H9 (cell line): ENCODE data around the gene SVOP. TPM values are rescaled to one million over a fixed set of nuclear protein-coding genes. Genes with fewer than 3 reads are reported as not detected.

Experiments
- DNase-seq: peaks from one replicate; pipeline ENCODE4 v3.0.0-alpha.2; 2017
- H2AFZ ChIP-seq: one replicate; pipeline ENCODE4 v1.6.1; 2013; ENCODE audit warnings: mild to moderate bottlenecking, low read length, control low read depth, moderate library complexity
- H2AK5ac ChIP-seq: 2 replicates; pipeline ENCODE4 v1.6.1; 2013; ENCODE audit warnings: low read length, control low read depth, mixed read lengths; ENCODE audit not compliant: insufficient read length
- H2BK120ac ChIP-seq: one replicate; pipeline ENCODE4 v1.6.1; 2013; ENCODE audit warnings: low read depth, mild to moderate bottlenecking, low read length, control low read depth, inconsistent platforms; ENCODE audit not compliant: poor library complexity, severe bottlenecking
- H2BK12ac ChIP-seq: 2 replicates; pipeline ENCODE4 v1.6.1; 2013; ENCODE audit warnings: low read length, control low read depth, mixed read lengths, low read depth; ENCODE audit not compliant: insufficient read length
- H2BK15ac ChIP-seq: 2 replicates; pipeline ENCODE4 v1.6.1; 2013; ENCODE audit warnings: low read depth, low read length, control low read depth
- H2BK20ac ChIP-seq: one replicate; pipeline ENCODE4 v1.6.1; 2013; ENCODE audit warnings: low read depth, mild to moderate bottlenecking, low read length, control low read depth, inconsistent platforms; ENCODE audit not compliant: poor library complexity, severe bottlenecking
- H2BK5ac ChIP-seq: 2 replicates; pipeline ENCODE4 v1.6.1; 2013; ENCODE audit warnings: low read length, control low read depth, mixed read lengths; ENCODE audit not compliant: insufficient read length
- H3K14ac ChIP-seq: 2 replicates; pipeline ENCODE4 v1.6.1; 2013; ENCODE audit warnings: low read length, control low read depth; ENCODE audit not compliant: insufficient read depth
- H3K18ac ChIP-seq: 2 replicates; pipeline ENCODE4 v1.6.1; 2013; ENCODE audit warnings: low read depth, mild to moderate bottlenecking, mixed read lengths, low read length, control low read depth; ENCODE audit not compliant: insufficient read length
- H3K23ac ChIP-seq: 2 replicates; pipeline ENCODE4 v1.6.1; 2013; ENCODE audit warnings: low read length, control low read depth, mixed read lengths, low read depth; ENCODE audit not compliant: insufficient read length
- H3K23me2 ChIP-seq: 2 replicates; pipeline ENCODE4 v1.6.1; 2013; ENCODE audit warnings: low read depth, mild to moderate bottlenecking, mixed read lengths, low read length, control low read depth; ENCODE audit not compliant: insufficient read length, poor library complexity, severe bottlenecking
- H3K27ac ChIP-seq: 2 replicates; pipeline ENCODE4 v1.5.1; 2013; ENCODE audit warnings: low read length, control low read depth, mixed read lengths, low read depth; ENCODE audit not compliant: insufficient read length
- H3K27me3 ChIP-seq: 2 replicates; pipeline ENCODE4 v1.6.1; 2013; ENCODE audit warnings: low read length, control low read depth, inconsistent platforms; ENCODE audit not compliant: insufficient read depth
- H3K4ac ChIP-seq: 2 replicates; pipeline ENCODE4 v1.6.1; 2013; ENCODE audit warnings: low read depth, mild to moderate bottlenecking, control low read depth, inconsistent platforms, low read length, moderate library complexity
- H3K4me1 ChIP-seq: 2 replicates; pipeline ENCODE4 v1.6.1; 2013; ENCODE audit warnings: low read length, control low read depth, inconsistent platforms; ENCODE audit not compliant: insufficient read depth
- H3K4me2 ChIP-seq: 2 replicates; pipeline ENCODE4 v1.6.1; 2013; ENCODE audit warnings: low read length, control low read depth, mixed read lengths; ENCODE audit not compliant: insufficient read length, insufficient read depth
- H3K56ac ChIP-seq: 2 replicates; pipeline ENCODE4 v1.6.1; 2013; ENCODE audit warnings: low read depth, mild to moderate bottlenecking, mixed read lengths, low read length, control low read depth; ENCODE audit not compliant: insufficient read length
- H3K79me1 ChIP-seq: 2 replicates; pipeline ENCODE4 v1.6.1; 2013; ENCODE audit warnings: low read depth, mild to moderate bottlenecking, moderate library complexity, low read length, control low read depth, inconsistent platforms; ENCODE audit not compliant: insufficient read depth, poor library complexity, severe bottlenecking
- H3K79me2 ChIP-seq: 2 replicates; pipeline ENCODE4 v1.6.1; 2013; ENCODE audit warnings: low read length, control low read depth, inconsistent platforms; ENCODE audit not compliant: insufficient read depth
- H3K9ac ChIP-seq: 2 replicates; pipeline ENCODE4 v1.6.1; 2013; ENCODE audit warnings: low read length, control low read depth, mixed read lengths; ENCODE audit not compliant: insufficient read length; ENCODE audit errors: extremely low read depth
- H3K9me3 ChIP-seq: one replicate; pipeline ENCODE4 v1.6.1; 2013; ENCODE audit warnings: low read depth, low read length, inconsistent platforms; ENCODE audit not compliant: control insufficient read depth
- H3T11ph ChIP-seq: one replicate; pipeline ENCODE4 v1.6.1; 2013; ENCODE audit warnings: mild to moderate bottlenecking, low read length, control low read depth, inconsistent platforms
- H4K20me1 ChIP-seq: one replicate; pipeline ENCODE4 v1.6.1; 2013; ENCODE audit not compliant: control insufficient read depth, insufficient read length, insufficient read depth
- H4K5ac ChIP-seq: 2 replicates; pipeline ENCODE4 v1.6.1; 2013; ENCODE audit warnings: low read depth, mild to moderate bottlenecking, mixed read lengths, low read length, control low read depth; ENCODE audit not compliant: insufficient read length
- H4K8ac ChIP-seq: replicated peaks from 2 replicates; pipeline ENCODE4 v1.6.1; 2013; ENCODE audit warnings: low read length, control low read depth, mixed read lengths, low read depth; ENCODE audit not compliant: insufficient read length
- H4K91ac ChIP-seq: 2 replicates; pipeline ENCODE4 v1.6.1; 2013; ENCODE audit warnings: low read depth, mild to moderate bottlenecking, moderate library complexity, mixed read lengths, low read length, control low read depth; ENCODE audit not compliant: insufficient read length
- H3K27ac Mint-ChIP-seq, 3 experiments: 2 replicates in 2 of 3; 3 replicates in 1 of 3; pipeline ENCODE4 v1.8.0; 2020 to 2021; ENCODE audit warnings: mixed read lengths in 3 of 3, mild to moderate bottlenecking in 1 of 3, moderate library complexity in 1 of 3
- H3K27me3 Mint-ChIP-seq: 2 replicates; pipeline ENCODE4 v1.8.0; 2021; ENCODE audit warnings: low read depth, mild to moderate bottlenecking, moderate library complexity, mixed read lengths
- H3K36me3 Mint-ChIP-seq, 3 experiments: 2 replicates in 2 of 3; 3 replicates in 1 of 3; pipeline ENCODE4 v1.8.0; 2020 to 2021; ENCODE audit warnings: low read depth in 3 of 3, mixed read lengths in 3 of 3; ENCODE audit not compliant: insufficient read depth in 1 of 3
- H3K4me1 Mint-ChIP-seq, 2 experiments: 2 replicates each; pipeline ENCODE4 v1.8.0; 2020; ENCODE audit warnings: mixed read lengths in 2 of 2
- H3K4me3 Mint-ChIP-seq, 2 experiments: 2 replicates in 1 of 2; 3 replicates in 1 of 2; pipeline ENCODE4 v1.8.0; 2020 to 2021; ENCODE audit warnings: mild to moderate bottlenecking in 2 of 2, mixed read lengths in 2 of 2, moderate library complexity in 1 of 2
- H3K9me3 Mint-ChIP-seq, 2 experiments: 2 replicates in 1 of 2; 3 replicates in 1 of 2; pipeline ENCODE4 v1.8.0; 2020; ENCODE audit warnings: mild to moderate bottlenecking in 2 of 2, mixed read lengths in 2 of 2, moderate library complexity in 1 of 2
- WGBS: extraction: QIAGEN DNeasy Blood & Tissue Kit; methylation state at CpG from one replicate; pipeline ENCODE4 v1.1.7; 2013; ENCODE audit warnings: missing lambda C conversion rate, low lambda C conversion rate, mixed read lengths; ENCODE audit not compliant: insufficient read length; ENCODE audit errors: extremely low coverage; 5-methylcytosine and 5-hydroxymethylcytosine counted together
- total RNA-seq: library from RNA; stranded (reverse); gene quantifications from 2 replicates; pipeline ENCODE4 v1.2.1, GENCODE V29; 2021
- TF ChIP-seq, protein P1 (sequence below): fragments of 200-600 bp; sonication (generic); conservative IDR thresholded peaks from 3 replicates; pipeline ENCODE4 v1.8.0; 2021; ENCODE audit warnings: antibody characterized with exemption, mild to moderate bottlenecking

Gene SVOP
- total RNA-seq, 1 experiment from 2014 or later = 0.15 TPM

DNA sequence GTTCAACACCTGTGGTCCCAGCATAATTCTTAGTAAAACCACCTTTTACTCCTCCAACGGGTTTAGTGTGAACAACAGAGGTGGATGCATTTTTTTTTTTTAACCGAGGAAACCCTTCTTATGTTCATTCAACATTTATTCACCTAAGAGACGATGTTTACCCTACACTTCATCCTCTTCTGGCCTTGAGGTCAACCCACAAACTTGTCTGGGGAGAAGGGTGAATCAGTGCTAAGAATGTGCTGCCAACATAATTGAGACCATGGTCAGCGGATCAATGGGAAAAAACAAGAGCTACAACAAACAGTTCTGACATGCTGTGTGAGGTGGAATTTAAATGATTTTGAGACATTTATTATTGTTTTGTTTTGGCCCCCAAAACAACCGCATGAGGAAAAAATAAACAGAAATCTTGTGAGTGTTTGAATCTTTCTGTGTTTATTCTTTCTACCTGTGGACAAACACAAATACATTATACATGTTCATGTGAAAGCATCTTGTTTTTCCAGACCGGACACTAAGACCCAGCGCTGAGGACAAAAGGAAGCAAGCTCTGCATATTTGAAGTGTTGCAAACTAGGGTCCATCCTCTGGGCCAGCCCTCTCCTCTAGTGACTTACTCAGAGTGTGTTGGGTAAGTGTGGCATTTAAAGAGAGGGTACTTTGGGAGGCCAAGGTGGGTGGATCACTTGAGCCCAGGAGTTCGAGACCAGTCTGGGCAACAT, 26.4 kb upstream of the SVOP start:
- Histone ChIP-seq H3K4me2 (no peak overlapping the region), H2BK12ac (no peak overlapping the region), H3K4ac (no peak overlapping the region), H3K9ac (no peak overlapping the region), H3K27me3 (no peaks in the 10 kb centered on the region), H2AFZ (no peak overlapping the region), H3K79me1 (no peaks in the 10 kb centered on the region), H3K56ac (no peak overlapping the region), H2BK15ac (no peak overlapping the region), H2BK20ac (no peak overlapping the region), H2AK5ac (no peak overlapping the region), H3K18ac (no peak overlapping the region), H3K9me3 (no peaks in the 10 kb centered on the region), H3K79me2 (no peaks in the 10 kb centered on the region), H4K8ac (no peak overlapping the region), H3K27ac (no peak overlapping the region), H3K4me1 (no peaks in the 10 kb centered on the region), H4K5ac (no peak overlapping the region), H2BK5ac (no peak overlapping the region), H3K23ac (no peak overlapping the region), H4K91ac (no peak overlapping the region), H3T11ph (no peak overlapping the region), H2BK120ac (no peak overlapping the region), H3K14ac (no peak overlapping the region), H4K20me1 (no peaks in the 10 kb centered on the region), H3K23me2 (no peaks in the 10 kb centered on the region)
- Mint-ChIP-seq H3K4me1 (peaks cover 3 to 4% of the 10 kb centered on the region in 2 experiments), H3K4me3 (no peak overlapping the region), H3K36me3 (no peaks in the 10 kb centered on the region), H3K9me3 (no peaks in the 10 kb centered on the region), H3K27me3 (peaks cover 12% of the 10 kb centered on the region), H3K27ac (no peak overlapping the region)
- WGBS = no CpG with 5 or more reads among the region's 8 CpGs
- no peak for DNase-seq
- TF ChIP-seq, protein P1, sequence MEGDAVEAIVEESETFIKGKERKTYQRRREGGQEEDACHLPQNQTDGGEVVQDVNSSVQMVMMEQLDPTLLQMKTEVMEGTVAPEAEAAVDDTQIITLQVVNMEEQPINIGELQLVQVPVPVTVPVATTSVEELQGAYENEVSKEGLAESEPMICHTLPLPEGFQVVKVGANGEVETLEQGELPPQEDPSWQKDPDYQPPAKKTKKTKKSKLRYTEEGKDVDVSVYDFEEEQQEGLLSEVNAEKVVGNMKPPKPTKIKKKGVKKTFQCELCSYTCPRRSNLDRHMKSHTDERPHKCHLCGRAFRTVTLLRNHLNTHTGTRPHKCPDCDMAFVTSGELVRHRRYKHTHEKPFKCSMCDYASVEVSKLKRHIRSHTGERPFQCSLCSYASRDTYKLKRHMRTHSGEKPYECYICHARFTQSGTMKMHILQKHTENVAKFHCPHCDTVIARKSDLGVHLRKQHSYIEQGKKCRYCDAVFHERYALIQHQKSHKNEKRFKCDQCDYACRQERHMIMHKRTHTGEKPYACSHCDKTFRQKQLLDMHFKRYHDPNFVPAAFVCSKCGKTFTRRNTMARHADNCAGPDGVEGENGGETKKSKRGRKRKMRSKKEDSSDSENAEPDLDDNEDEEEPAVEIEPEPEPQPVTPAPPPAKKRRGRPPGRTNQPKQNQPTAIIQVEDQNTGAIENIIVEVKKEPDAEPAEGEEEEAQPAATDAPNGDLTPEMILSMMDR = no peak
